GM20000 (cell line): ENCODE measurements around the gene HS6ST2.

Source experiments
- DNase-seq: peaks from one replicate; pipeline ENCODE4 v3.0.0; 2012; ENCODE audit warnings: low spot score
- CTCF ChIP-seq: IDR thresholded peaks from 2 replicates; pipeline ENCODE4 v1.5.1; 2012; ENCODE audit warnings: mild to moderate bottlenecking, control low read depth; ENCODE audit errors: extremely low read depth, missing control alignments

Gene HS6ST2

GRCh38 chrX:132591719-132592275, 366.6 kb downstream of the HS6ST2 start:
- DNase-seq: no peak

GRCh38 chrX:132590350-132591026, 367.9 kb downstream of the HS6ST2 start:
- no peak for TF ChIP-seq CTCF
- no peak for DNase-seq

More at GRCh38 chrX:132591719-132592275, 366.6 kb downstream of the HS6ST2 start:
- TF ChIP-seq CTCF: no peak

GRCh38 chrX:132584936-132585335, 373.5 kb downstream of the HS6ST2 start:
- no peak for DNase-seq
- TF ChIP-seq CTCF: no peak

- DNase-seq: no peak
- no peak for TF ChIP-seq CTCF
These were observed 381.5 kb downstream of the HS6ST2 start for GRCh38 chrX:132576939-132577338.
